DMS114 treated with DMSO at 0.1 percent for 48 hours (cell line): ENCODE measurements around the gene NDUFAF2.
"Not testable (repeated sequence)": the region's sequence is repeated elsewhere in the genome, so short reads cannot be mapped to it uniquely, and the experiment has no call there.

Source experiments
- DNase-seq: peaks from one replicate; lab custom pipeline; 2025; ENCODE audit not compliant: unreplicated experiment; lab: John Stamatoyannopoulos, UW

NDUFAF2 gene

GRCh38 chr5:60992871-60993270 lies 47.9 kb downstream of the NDUFAF2 start:
- no peak for DNase-seq

GRCh38 chr5:60993425-60993824 lies 48.4 kb downstream of the NDUFAF2 start:
- no peak for DNase-seq

GRCh38 chr5:60993875-60994571 lies 49.0 kb downstream of the NDUFAF2 start:
- no peak for DNase-seq

- DNase-seq = no peak
These were observed 51.4 kb downstream of the NDUFAF2 start for GRCh38 chr5:60996368-60996767.

- DNase-seq = no peak
These were observed 52.7 kb downstream of the NDUFAF2 start for GRCh38 chr5:60997721-60998120.

- no peak for DNase-seq
These were observed 55.9 kb downstream of the NDUFAF2 start for GRCh38 chr5:61000887-61001286.

- no peak for DNase-seq
These were observed 56.6 kb downstream of the NDUFAF2 start for GRCh38 chr5:61001647-61002046.

- DNase-seq = no peak
These were observed 57.8 kb downstream of the NDUFAF2 start for GRCh38 chr5:61002611-61003355.

GRCh38 chr5:61004448-61004847 lies 59.4 kb downstream of the NDUFAF2 start:
- no peak for DNase-seq

- DNase-seq = no peak
These were observed 64.9 kb downstream of the NDUFAF2 start for GRCh38 chr5:61009907-61010306.

- no peak for DNase-seq
These were observed 65.8 kb downstream of the NDUFAF2 start for GRCh38 chr5:61010467-61011454.

- DNase-seq = no peak
These were observed 73.1 kb downstream of the NDUFAF2 start for GRCh38 chr5:61018062-61018461.

- DNase-seq = no peak
These were observed 74.6 kb downstream of the NDUFAF2 start for GRCh38 chr5:61019642-61020041.

- DNase-seq = no peak
These were observed 75.4 kb downstream of the NDUFAF2 start for GRCh38 chr5:61020415-61020814.

- no peak for DNase-seq
These were observed 78.1 kb downstream of the NDUFAF2 start for GRCh38 chr5:61023131-61023530.

- DNase-seq = no peak
These were observed 81.0 kb downstream of the NDUFAF2 start for GRCh38 chr5:61026004-61026403.

GRCh38 chr5:61028382-61028781 lies 83.4 kb downstream of the NDUFAF2 start:
- no peak for DNase-seq

- DNase-seq = no peak
These were observed 84.6 kb downstream of the NDUFAF2 start for GRCh38 chr5:61029456-61030162.

- DNase-seq = no peak
These were observed 85.1 kb downstream of the NDUFAF2 start for GRCh38 chr5:61030163-61030482.

GRCh38 chr5:61031301-61031700 lies 86.3 kb downstream of the NDUFAF2 start:
- DNase-seq = not testable (repeated sequence)

- DNase-seq = no peak
These were observed 99.5 kb downstream of the NDUFAF2 start for GRCh38 chr5:61044545-61044944.
